ENCODE measurements around the gene MYL3.

GRCh38 chr3:46897031-46897430 lies 33.8 kb upstream of the MYL3 start:
- TF ChIP-seq CTCF (IDR thresholded peaks at IDR 0.05): no peak
- TF ChIP-seq POLR2A (IDR thresholded peaks at IDR 0.05): no peak
- no peak for TF ChIP-seq POLR2AphosphoS5 (IDR thresholded peaks at IDR 0.05)
